HG02798 (cell line): ENCODE data around the gene SIPA1L3.
"Not testable (repeated sequence)": the region's sequence is repeated elsewhere in the genome, so short reads cannot be mapped to it uniquely, and the experiment has no call there.

Experiments
- ATAC-seq: cut with Tn5 transposase; IDR thresholded peaks from one replicate; pipeline ENCODE4 v1.9.1; 2021; ENCODE audit warnings: mild to moderate bottlenecking; ENCODE audit not compliant: unreplicated experiment, poor library complexity

The SIPA1L3 gene

GRCh38 chr19:38218204-38218603 lies 311.2 kb downstream of the SIPA1L3 start:
- ATAC-seq: no peak

- no peak for ATAC-seq
Measured at GRCh38 chr19:38219221-38219620, 312.2 kb downstream of the SIPA1L3 start.

GRCh38 chr19:38221421-38221820 lies 314.4 kb downstream of the SIPA1L3 start:
- no peak for ATAC-seq

GRCh38 chr19:38221919-38222830 lies 315.2 kb downstream of the SIPA1L3 start:
- ATAC-seq: no peak

- no peak for ATAC-seq
Measured at GRCh38 chr19:38223119-38223523, 316.1 kb downstream of the SIPA1L3 start.

GRCh38 chr19:38223617-38224013 lies 316.6 kb downstream of the SIPA1L3 start:
- ATAC-seq: no peak

- ATAC-seq: peak; percentile 82
Measured at GRCh38 chr19:38224014-38224862, 317.2 kb downstream of the SIPA1L3 start, which contains the start of gene DPF1. TSS of gene DPF1 (minus strand) at chr19:38224222. CDS start at chr19:38224142, 80 bp downstream.

GRCh38 chr19:38224863-38225218 lies 317.8 kb downstream of the SIPA1L3 start:
- not testable (repeated sequence) for ATAC-seq

- ATAC-seq: no peak
Measured at GRCh38 chr19:38227287-38228004, 320.4 kb downstream of the SIPA1L3 start.

- ATAC-seq: no peak
Measured at GRCh38 chr19:38228005-38228377, 321.0 kb downstream of the SIPA1L3 start.

GRCh38 chr19:38228491-38229439 lies 321.8 kb downstream of the SIPA1L3 start:
- ATAC-seq: no peak

- peak; percentile 54 for ATAC-seq
Measured at GRCh38 chr19:38229585-38230073, 322.6 kb downstream of the SIPA1L3 start.

GRCh38 chr19:38230506-38231133 lies 323.6 kb downstream of the SIPA1L3 start:
- ATAC-seq: not testable (repeated sequence)

GRCh38 chr19:38231918-38232317 lies 324.9 kb downstream of the SIPA1L3 start:
- ATAC-seq: no peak

GRCh38 chr19:38233740-38234251 lies 326.8 kb downstream of the SIPA1L3 start:
- ATAC-seq: no peak

- no peak for ATAC-seq
Measured at GRCh38 chr19:38234615-38235014, 327.6 kb downstream of the SIPA1L3 start.

- no peak for ATAC-seq
Measured at GRCh38 chr19:38239816-38240215, 332.8 kb downstream of the SIPA1L3 start.

- no peak for ATAC-seq
Measured at GRCh38 chr19:38243279-38243673, 336.3 kb downstream of the SIPA1L3 start.
